Thyroid gland (tissue), 4 donors: Measurements from ENCODE around the gene KDM4B.

Experiments used
- POLR2A ChIP-seq, 2 donors: fragments of 450-650 bp; IDR thresholded peaks; one replicate each; pipeline ENCODE4 v1.6.1; 2017; ENCODE audit warnings: antibody characterized with exemption in 2 of 2, mild to moderate bottlenecking in 2 of 2, moderate library complexity in 1 of 2
- TF ChIP-seq, protein P1 (sequence below), 6 experiments: fragments of 200-600 bp in 3 of 6; fragments of 450-650 bp in 3 of 6; sonication (generic) in 3 of 6; IDR thresholded peaks; one replicate each; pipeline ENCODE4 v1.5.1; 2016 to 2019; ENCODE audit warnings: antibody characterized with exemption in 6 of 6, mild to moderate bottlenecking in 2 of 6, inconsistent platforms in 1 of 6, moderate library complexity in 1 of 6

DNA sequence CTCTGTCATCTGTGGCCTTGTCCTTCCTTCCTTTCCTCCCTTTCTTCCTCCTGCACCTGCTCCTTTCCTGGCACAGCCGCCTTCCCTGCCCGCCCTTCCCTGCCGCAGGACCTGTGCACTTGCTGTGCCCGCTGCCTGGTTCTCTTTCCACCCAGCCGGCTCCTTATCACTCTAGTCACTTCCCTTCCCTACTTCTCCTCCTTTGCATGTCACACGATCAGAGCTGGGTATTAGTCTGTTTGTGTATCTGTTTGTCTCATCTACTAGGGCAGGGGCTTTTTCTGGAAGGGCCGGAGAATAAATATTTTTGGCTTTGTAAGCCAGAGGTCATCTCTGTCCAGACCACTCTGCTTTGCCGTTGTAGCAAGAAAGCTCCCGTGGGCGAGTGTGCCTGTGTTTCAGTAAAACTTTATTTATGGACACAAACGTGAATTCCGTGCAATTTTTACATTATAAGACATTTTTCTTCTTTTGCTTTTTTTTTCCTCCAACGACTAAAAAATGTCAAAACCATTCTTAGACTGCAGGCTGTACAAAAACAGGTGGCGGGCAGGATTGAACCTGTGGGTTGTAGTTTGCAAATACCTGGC lies 6.1 kb downstream of the KDM4B start:
- TF ChIP-seq, protein P1, sequence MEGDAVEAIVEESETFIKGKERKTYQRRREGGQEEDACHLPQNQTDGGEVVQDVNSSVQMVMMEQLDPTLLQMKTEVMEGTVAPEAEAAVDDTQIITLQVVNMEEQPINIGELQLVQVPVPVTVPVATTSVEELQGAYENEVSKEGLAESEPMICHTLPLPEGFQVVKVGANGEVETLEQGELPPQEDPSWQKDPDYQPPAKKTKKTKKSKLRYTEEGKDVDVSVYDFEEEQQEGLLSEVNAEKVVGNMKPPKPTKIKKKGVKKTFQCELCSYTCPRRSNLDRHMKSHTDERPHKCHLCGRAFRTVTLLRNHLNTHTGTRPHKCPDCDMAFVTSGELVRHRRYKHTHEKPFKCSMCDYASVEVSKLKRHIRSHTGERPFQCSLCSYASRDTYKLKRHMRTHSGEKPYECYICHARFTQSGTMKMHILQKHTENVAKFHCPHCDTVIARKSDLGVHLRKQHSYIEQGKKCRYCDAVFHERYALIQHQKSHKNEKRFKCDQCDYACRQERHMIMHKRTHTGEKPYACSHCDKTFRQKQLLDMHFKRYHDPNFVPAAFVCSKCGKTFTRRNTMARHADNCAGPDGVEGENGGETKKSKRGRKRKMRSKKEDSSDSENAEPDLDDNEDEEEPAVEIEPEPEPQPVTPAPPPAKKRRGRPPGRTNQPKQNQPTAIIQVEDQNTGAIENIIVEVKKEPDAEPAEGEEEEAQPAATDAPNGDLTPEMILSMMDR (IDR thresholded peaks at IDR 0.05): no peak
- TF ChIP-seq POLR2A (IDR thresholded peaks at IDR 0.05): no peak
